HEK293 (cell line): ENCODE data around the gene MAP3K7CL.

Experiments used
- CTCF ChIA-PET: fragments of 350-600 bp; formaldehyde crosslinking; extraction: SDS; loops from one replicate; lab custom pipeline; 2021; ENCODE audit warnings: antibody characterized with exemption; lab: Yijun Ruan, JAX
- POLR2A ChIA-PET: fragments of 300-600 bp; formaldehyde crosslinking; extraction: SDS; loops from one replicate; lab custom pipeline; 2020; ENCODE audit warnings: antibody characterized with exemption, inconsistent platforms; lab: Yijun Ruan, JAX
- H3K27ac ChIP-seq: fragments of 200-500 bp; sonication (Bioruptor generic); 2 replicates; pipeline ENCODE4 v1.5.1; 2014; ENCODE audit warnings: low read depth, low read length, control low read depth, inconsistent platforms; ENCODE audit errors: extremely low read depth
- H3K36me3 ChIP-seq, 2 experiments: fragments of 200-500 bp in 1 of 2; sonication (Bioruptor generic) in 1 of 2; 1 replicate in 1 of 2; 2 replicates in 1 of 2; pipeline ENCODE4 v1.5.1; 2014 to 2017; ENCODE audit warnings: inconsistent platforms in 2 of 2, low read length in 2 of 2; ENCODE audit not compliant: control insufficient read depth in 2 of 2, insufficient read depth in 1 of 2
- H3K4me1 ChIP-seq: fragments of 200-500 bp; sonication (Bioruptor generic); 2 replicates; pipeline ENCODE4 v1.5.1; 2014; ENCODE audit warnings: mild to moderate bottlenecking, low read length, inconsistent platforms; ENCODE audit not compliant: control insufficient read depth, insufficient read depth
- H3K4me3 ChIP-seq: 2 replicates; pipeline ENCODE4 v1.5.1; 2011; ENCODE audit warnings: low read depth, mild to moderate bottlenecking, control low read depth, low read length, moderate library complexity
- H3K9me3 ChIP-seq: fragments of 200-500 bp; sonication (Bioruptor generic); 2 replicates; pipeline ENCODE4 v1.5.1; 2014; ENCODE audit warnings: low read depth, low read length, inconsistent platforms; ENCODE audit not compliant: control insufficient read depth, insufficient read depth
- EGR2 ChIP-seq: fragments of 450-650 bp; formaldehyde crosslinking; IDR thresholded peaks from 2 replicates; pipeline ENCODE4 v1.5.1; 2016; ENCODE audit warnings: low read depth, missing biosample characterization, missing genetic modification characterization
- GLI2 ChIP-seq: fragments of 450-650 bp; formaldehyde crosslinking; IDR thresholded peaks from 2 replicates; pipeline ENCODE4; 2017; ENCODE audit warnings: missing biosample characterization, missing genetic modification characterization, low read depth, borderline replicate concordance
- GLI4 ChIP-seq: fragments of 450-650 bp; formaldehyde crosslinking; IDR thresholded peaks from 2 replicates; pipeline ENCODE4 v1.5.1; 2016; ENCODE audit warnings: missing biosample characterization, missing genetic modification characterization
- TCF7L2 ChIP-seq: IDR thresholded peaks from 2 replicates; pipeline ENCODE4 v1.6.1; 2011; ENCODE audit warnings: low read depth, mild to moderate bottlenecking, inconsistent platforms, low read length, moderate library complexity, borderline replicate concordance
- ZBTB21 ChIP-seq: fragments of 450-650 bp; formaldehyde crosslinking; IDR thresholded peaks from 2 replicates; pipeline ENCODE4 v1.5.1; 2017; ENCODE audit warnings: missing biosample characterization, missing genetic modification characterization
- ZBTB48 ChIP-seq: fragments of 450-650 bp; formaldehyde crosslinking; IDR thresholded peaks from 2 replicates; pipeline ENCODE4 v1.5.1; 2016; ENCODE audit warnings: missing biosample characterization, missing genetic modification characterization
- ZFHX2 ChIP-seq: fragments of 450-650 bp; formaldehyde crosslinking; conservative IDR thresholded peaks from 2 replicates; pipeline ENCODE4 v1.5.1; 2016; ENCODE audit warnings: missing biosample characterization, missing genetic modification characterization
- ZFP37 ChIP-seq: fragments of 450-650 bp; formaldehyde crosslinking; IDR thresholded peaks from 2 replicates; pipeline ENCODE4 v1.5.1; 2016; ENCODE audit warnings: missing biosample characterization, missing genetic modification characterization
- ZNF202 ChIP-seq: fragments of 450-650 bp; formaldehyde crosslinking; IDR thresholded peaks from 2 replicates; pipeline ENCODE4 v1.5.1; 2016; ENCODE audit warnings: missing biosample characterization, missing genetic modification characterization, borderline replicate concordance
- ZNF214 ChIP-seq: fragments of 450-650 bp; formaldehyde crosslinking; IDR thresholded peaks from 2 replicates; pipeline ENCODE4 v1.5.1; 2017; ENCODE audit warnings: missing biosample characterization, mild to moderate bottlenecking, missing genetic modification characterization, borderline replicate concordance
- ZNF221 ChIP-seq: fragments of 450-650 bp; formaldehyde crosslinking; IDR thresholded peaks from 2 replicates; pipeline ENCODE4 v1.5.1; 2017; ENCODE audit warnings: missing biosample characterization, missing genetic modification characterization, borderline replicate concordance
- ZNF24 ChIP-seq: fragments of 450-650 bp; formaldehyde crosslinking; IDR thresholded peaks from 2 replicates; pipeline ENCODE4 v1.5.1; 2016; ENCODE audit warnings: missing biosample characterization, missing genetic modification characterization
- ZNF302 ChIP-seq: fragments of 450-650 bp; formaldehyde crosslinking; IDR thresholded peaks from 2 replicates; pipeline ENCODE4 v1.5.1; 2016; ENCODE audit warnings: missing biosample characterization, missing genetic modification characterization, low read depth
- ZNF341 ChIP-seq: fragments of 450-650 bp; formaldehyde crosslinking; IDR thresholded peaks from 2 replicates; pipeline ENCODE4; 2016; ENCODE audit warnings: low read depth, missing biosample characterization, missing genetic modification characterization
- ZNF354C ChIP-seq: fragments of 450-650 bp; formaldehyde crosslinking; IDR thresholded peaks from 2 replicates; pipeline ENCODE4 v1.5.1; 2016; ENCODE audit warnings: missing biosample characterization, missing genetic modification characterization, low read depth, borderline replicate concordance
- ZNF544 ChIP-seq: fragments of 450-650 bp; formaldehyde crosslinking; IDR thresholded peaks from 2 replicates; pipeline ENCODE4 v1.5.0; 2017; ENCODE audit warnings: missing biosample characterization, missing genetic modification characterization
- ZNF571 ChIP-seq: fragments of 450-650 bp; formaldehyde crosslinking; IDR thresholded peaks from 2 replicates; pipeline ENCODE4 v1.5.0; 2017; ENCODE audit warnings: missing biosample characterization, missing genetic modification characterization
- ZNF610 ChIP-seq: fragments of 450-650 bp; formaldehyde crosslinking; IDR thresholded peaks from 2 replicates; pipeline ENCODE4 v1.5.1; 2016; ENCODE audit warnings: missing biosample characterization, missing genetic modification characterization, borderline replicate concordance
- ZNF626 ChIP-seq: fragments of 450-650 bp; sonication (Bioruptor Pico); formaldehyde crosslinking; IDR thresholded peaks from 2 replicates; pipeline ENCODE4 v1.5.1; 2018; ENCODE audit warnings: missing biosample characterization, missing genetic modification characterization, inconsistent platforms
- ZNF658 ChIP-seq: fragments of 450-650 bp; formaldehyde crosslinking; IDR thresholded peaks from 2 replicates; pipeline ENCODE4; 2016; ENCODE audit warnings: missing biosample characterization, missing genetic modification characterization
- ZNF768 ChIP-seq: fragments of 450-650 bp; formaldehyde crosslinking; IDR thresholded peaks from 2 replicates; pipeline ENCODE4 v1.5.1; 2018; ENCODE audit warnings: missing biosample characterization, mild to moderate bottlenecking, missing genetic modification characterization
- TF ChIP-seq, protein P1 (sequence below): fragments of 450-650 bp; formaldehyde crosslinking; IDR thresholded peaks from 2 replicates; pipeline ENCODE4 v1.5.1; 2017; ENCODE audit warnings: missing biosample characterization, missing genetic modification characterization
- TF ChIP-seq, protein P2 (sequence below): fragments of 450-650 bp; formaldehyde crosslinking; IDR thresholded peaks from 2 replicates; pipeline ENCODE4 v1.5.1; 2016; ENCODE audit warnings: missing biosample characterization, missing genetic modification characterization
- TF ChIP-seq, protein P3 (sequence below): fragments of 450-650 bp; formaldehyde crosslinking; IDR thresholded peaks from 2 replicates; pipeline ENCODE4 v1.5.1; 2016; ENCODE audit warnings: missing biosample characterization, missing genetic modification characterization
- TF ChIP-seq, protein P4 (sequence below): fragments of 450-650 bp; formaldehyde crosslinking; IDR thresholded peaks from 2 replicates; pipeline ENCODE4 v1.5.1; 2016; ENCODE audit warnings: missing biosample characterization, missing genetic modification characterization
- TF ChIP-seq, protein P5 (sequence below): fragments of 450-650 bp; formaldehyde crosslinking; IDR thresholded peaks from 2 replicates; pipeline ENCODE4 v1.5.1; 2017; ENCODE audit warnings: missing biosample characterization, missing genetic modification characterization

Gene MAP3K7CL

DNA sequence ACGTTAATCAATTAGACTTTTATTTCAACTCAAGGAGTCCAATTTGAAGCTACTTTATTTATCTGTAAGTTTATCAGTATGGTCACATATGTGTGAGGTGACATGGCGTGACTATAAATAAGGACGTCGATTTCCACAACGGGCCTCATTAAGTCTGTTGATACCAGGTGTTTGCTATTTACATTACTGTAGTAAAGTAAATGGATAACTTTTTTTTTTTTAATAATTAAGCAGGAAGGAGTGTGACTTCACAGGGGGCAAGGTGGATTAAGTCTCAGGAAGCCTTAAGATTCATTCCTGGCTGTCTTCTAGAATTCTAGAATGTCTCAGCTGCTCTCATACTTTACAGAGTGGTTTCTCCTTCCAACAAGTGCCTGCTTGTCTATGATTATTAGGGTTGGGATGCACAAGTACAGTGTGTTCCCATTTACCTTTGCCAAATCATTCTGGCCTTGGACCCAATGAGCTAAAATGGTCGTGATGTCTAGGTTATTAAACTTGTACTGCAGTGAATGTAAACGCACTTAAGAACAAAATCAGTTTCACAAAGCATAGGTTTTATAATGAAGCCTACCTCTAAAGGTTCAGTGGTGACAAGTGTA, 15.5 kb downstream of the MAP3K7CL start (continued):
- TF ChIP-seq TCF7L2, result no peak
- TF ChIP-seq ZNF658 (tag by site-specific recombination), result no peak
- TF ChIP-seq ZNF302 (tag by site-specific recombination), result no peak
- no peak for TF ChIP-seq ZNF544

DNA sequence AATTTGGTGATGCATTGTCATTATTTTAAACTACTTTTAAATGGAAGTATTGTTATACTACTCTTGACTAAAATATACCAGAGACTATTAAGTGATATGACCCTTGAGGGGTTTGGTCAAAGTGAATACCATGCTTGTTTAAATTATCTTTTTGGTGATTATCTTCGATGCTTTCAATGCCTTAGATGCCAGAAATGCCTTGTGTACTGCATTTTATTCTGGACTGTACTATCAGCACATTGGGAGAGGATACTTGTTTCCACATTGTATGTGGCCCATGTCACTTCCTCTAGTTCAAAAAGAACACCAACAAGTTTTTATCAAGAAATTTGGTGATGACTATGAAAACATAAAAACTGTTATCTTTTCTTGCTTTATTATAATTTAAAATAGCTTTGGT, 16.3 kb downstream of the MAP3K7CL start:
- CTCF ChIA-PET, result interaction anchor here (0.6 to 1.6 kb wide), 5 partner anchors 11 to 346 kb away, joined by 3 to 6 read pairs (median 3); no protein-coding TSS in a partner anchor
- TF ChIP-seq, protein P1, sequence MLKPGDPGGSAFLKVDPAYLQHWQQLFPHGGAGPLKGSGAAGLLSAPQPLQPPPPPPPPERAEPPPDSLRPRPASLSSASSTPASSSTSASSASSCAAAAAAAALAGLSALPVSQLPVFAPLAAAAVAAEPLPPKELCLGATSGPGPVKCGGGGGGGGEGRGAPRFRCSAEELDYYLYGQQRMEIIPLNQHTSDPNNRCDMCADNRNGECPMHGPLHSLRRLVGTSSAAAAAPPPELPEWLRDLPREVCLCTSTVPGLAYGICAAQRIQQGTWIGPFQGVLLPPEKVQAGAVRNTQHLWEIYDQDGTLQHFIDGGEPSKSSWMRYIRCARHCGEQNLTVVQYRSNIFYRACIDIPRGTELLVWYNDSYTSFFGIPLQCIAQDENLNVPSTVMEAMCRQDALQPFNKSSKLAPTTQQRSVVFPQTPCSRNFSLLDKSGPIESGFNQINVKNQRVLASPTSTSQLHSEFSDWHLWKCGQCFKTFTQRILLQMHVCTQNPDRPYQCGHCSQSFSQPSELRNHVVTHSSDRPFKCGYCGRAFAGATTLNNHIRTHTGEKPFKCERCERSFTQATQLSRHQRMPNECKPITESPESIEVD, result no peak
- TF ChIP-seq, protein P2, sequence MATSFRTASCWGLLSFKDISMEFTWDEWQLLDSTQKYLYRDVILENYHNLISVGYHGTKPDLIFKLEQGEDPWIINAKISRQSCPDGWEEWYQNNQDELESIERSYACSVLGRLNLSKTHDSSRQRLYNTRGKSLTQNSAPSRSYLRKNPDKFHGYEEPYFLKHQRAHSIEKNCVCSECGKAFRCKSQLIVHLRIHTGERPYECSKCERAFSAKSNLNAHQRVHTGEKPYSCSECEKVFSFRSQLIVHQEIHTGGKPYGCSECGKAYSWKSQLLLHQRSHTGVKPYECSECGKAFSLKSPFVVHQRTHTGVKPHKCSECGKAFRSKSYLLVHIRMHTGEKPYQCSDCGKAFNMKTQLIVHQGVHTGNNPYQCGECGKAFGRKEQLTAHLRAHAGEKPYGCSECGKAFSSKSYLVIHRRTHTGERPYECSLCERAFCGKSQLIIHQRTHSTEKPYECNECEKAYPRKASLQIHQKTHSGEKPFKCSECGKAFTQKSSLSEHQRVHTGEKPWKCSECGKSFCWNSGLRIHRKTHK (tag by site-specific recombination), result no peak
- TF ChIP-seq ZNF571 (tag by site-specific recombination), result no peak
- no peak for TF ChIP-seq ZNF354C
- TF ChIP-seq ZNF214, result no peak
- TF ChIP-seq, protein P3, sequence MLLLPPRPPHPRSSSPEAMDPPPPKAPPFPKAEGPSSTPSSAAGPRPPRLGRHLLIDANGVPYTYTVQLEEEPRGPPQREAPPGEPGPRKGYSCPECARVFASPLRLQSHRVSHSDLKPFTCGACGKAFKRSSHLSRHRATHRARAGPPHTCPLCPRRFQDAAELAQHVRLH (tag by site-specific recombination), result no peak
- TF ChIP-seq ZNF341 (tag by site-specific recombination), result no peak
- no peak for TF ChIP-seq ZNF768 (tag by site-specific recombination)
- TF ChIP-seq ZNF610, result no peak
- TF ChIP-seq ZNF221 (tag by site-specific recombination), result no peak
- TF ChIP-seq ZFHX2, result no peak
- no peak for TF ChIP-seq ZBTB21 (tag by site-specific recombination)
- TF ChIP-seq, all 188 proteins: peak for 0
- POLR2A ChIA-PET, result no interaction called here

DNA sequence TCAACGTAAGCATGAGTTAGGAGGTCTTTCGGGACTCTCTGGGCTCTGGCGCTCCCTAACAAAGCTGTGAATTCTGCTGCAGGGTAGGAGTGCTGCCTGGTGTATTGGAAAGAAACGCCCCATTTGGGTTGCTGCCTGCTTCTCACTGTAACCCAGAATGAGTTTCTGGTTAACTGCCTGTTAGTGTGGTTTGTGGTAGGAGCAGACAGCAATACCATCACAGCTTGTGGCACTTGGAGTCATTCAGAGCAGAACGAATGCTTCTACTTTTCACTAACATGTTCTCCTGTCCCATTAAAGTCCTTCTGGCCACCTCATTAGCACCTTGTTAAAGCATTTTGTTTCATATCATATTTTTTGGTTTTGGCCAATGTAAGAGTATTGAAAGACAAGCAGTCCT, 18.1 kb downstream of the MAP3K7CL start:
- Histone ChIP-seq H3K4me3 (no peak overlapping the region), H3K9me3 (no peaks in the 10 kb centered on the region), H3K27ac (no peak overlapping the region), H3K36me3 (peaks cover 0 to 6% of the 10 kb centered on the region in 2 experiments; a peak in 1 of 3 replicates), H3K4me1 (0 out of 2 replicates have a peak, but pooled peaks cover 3% of the 10 kb centered on the region)
- POLR2A ChIA-PET, result no interaction called here
- CTCF ChIA-PET, result interaction anchor here (0.7 to 1.5 kb wide), 2 partner anchors 15 to 23 kb away, joined by 3 read pairs; no protein-coding TSS in a partner anchor
- TF ChIP-seq ZNF626 (tag by site-specific recombination) (no peak), EGR2 (tag by site-specific recombination) (no peak), GLI2 (tag by site-specific recombination) (no peak), ZBTB48 (tag by site-specific recombination) (no peak), ZNF24 (tag by site-specific recombination) (no peak), ZNF202 (tag by site-specific recombination) (no peak), ZFP37 (tag by site-specific recombination) (no peak), GLI4 (tag by site-specific recombination) (no peak)
- TF ChIP-seq, protein P4, sequence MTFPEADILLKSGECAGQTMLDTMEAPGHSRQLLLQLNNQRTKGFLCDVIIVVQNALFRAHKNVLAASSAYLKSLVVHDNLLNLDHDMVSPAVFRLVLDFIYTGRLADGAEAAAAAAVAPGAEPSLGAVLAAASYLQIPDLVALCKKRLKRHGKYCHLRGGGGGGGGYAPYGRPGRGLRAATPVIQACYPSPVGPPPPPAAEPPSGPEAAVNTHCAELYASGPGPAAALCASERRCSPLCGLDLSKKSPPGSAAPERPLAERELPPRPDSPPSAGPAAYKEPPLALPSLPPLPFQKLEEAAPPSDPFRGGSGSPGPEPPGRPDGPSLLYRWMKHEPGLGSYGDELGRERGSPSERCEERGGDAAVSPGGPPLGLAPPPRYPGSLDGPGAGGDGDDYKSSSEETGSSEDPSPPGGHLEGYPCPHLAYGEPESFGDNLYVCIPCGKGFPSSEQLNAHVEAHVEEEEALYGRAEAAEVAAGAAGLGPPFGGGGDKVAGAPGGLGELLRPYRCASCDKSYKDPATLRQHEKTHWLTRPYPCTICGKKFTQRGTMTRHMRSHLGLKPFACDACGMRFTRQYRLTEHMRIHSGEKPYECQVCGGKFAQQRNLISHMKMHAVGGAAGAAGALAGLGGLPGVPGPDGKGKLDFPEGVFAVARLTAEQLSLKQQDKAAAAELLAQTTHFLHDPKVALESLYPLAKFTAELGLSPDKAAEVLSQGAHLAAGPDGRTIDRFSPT, result no peak
- TF ChIP-seq, protein P5, sequence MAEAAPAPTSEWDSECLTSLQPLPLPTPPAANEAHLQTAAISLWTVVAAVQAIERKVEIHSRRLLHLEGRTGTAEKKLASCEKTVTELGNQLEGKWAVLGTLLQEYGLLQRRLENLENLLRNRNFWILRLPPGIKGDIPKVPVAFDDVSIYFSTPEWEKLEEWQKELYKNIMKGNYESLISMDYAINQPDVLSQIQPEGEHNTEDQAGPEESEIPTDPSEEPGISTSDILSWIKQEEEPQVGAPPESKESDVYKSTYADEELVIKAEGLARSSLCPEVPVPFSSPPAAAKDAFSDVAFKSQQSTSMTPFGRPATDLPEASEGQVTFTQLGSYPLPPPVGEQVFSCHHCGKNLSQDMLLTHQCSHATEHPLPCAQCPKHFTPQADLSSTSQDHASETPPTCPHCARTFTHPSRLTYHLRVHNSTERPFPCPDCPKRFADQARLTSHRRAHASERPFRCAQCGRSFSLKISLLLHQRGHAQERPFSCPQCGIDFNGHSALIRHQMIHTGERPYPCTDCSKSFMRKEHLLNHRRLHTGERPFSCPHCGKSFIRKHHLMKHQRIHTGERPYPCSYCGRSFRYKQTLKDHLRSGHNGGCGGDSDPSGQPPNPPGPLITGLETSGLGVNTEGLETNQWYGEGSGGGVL (tag by site-specific recombination), result no peak

More for the DNA sequence above, 16.3 kb downstream of the MAP3K7CL start:
- Histone ChIP-seq H3K36me3 (peaks cover 0 to 6% of the 10 kb centered on the region in 2 experiments; a peak in 1 of 3 replicates), H3K27ac (no peak overlapping the region), H3K4me3 (no peak overlapping the region), H3K4me1 (0 out of 2 replicates have a peak, but pooled peaks cover 3% of the 10 kb centered on the region), H3K9me3 (no peaks in the 10 kb centered on the region)
